Stimulated activated memory B cell treated with anti-CD40 and anti-IgM and Interleukin-4, amounts not matched to agents 10 μg/mL and 1 μg/mL and 100 μg/mL, for 72 hours (primary cell): ENCODE data around the gene MAP4K1.
A peak's percentile ranks its signal among the peaks of the same experiment; 100 is the strongest.

ENCODE experiments used
- ATAC-seq: fragments of 150-1000 bp; cut with Tn5 transposase; 2 replicates; pipeline ENCODE4 v1.10.0; 2021
- H3K27ac Mint-ChIP-seq: one replicate; pipeline ENCODE4 v1.8.0; 2022; ENCODE audit warnings: mild to moderate bottlenecking, mixed read lengths
- H3K27me3 Mint-ChIP-seq: one replicate; pipeline ENCODE4 v1.8.0; 2022; ENCODE audit warnings: mixed read lengths
- H3K36me3 Mint-ChIP-seq: one replicate; pipeline ENCODE4 v1.8.0; 2022; ENCODE audit warnings: mixed read lengths
- H3K4me1 Mint-ChIP-seq: one replicate; pipeline ENCODE4 v1.8.0; 2022; ENCODE audit warnings: mixed read lengths
- H3K4me3 Mint-ChIP-seq: one replicate; pipeline ENCODE4 v1.8.0; 2022; ENCODE audit warnings: mild to moderate bottlenecking, moderate library complexity, mixed read lengths
- H3K9me3 Mint-ChIP-seq: one replicate; pipeline ENCODE4 v1.8.0; 2022; ENCODE audit warnings: mixed read lengths

MAP4K1 gene

DNA sequence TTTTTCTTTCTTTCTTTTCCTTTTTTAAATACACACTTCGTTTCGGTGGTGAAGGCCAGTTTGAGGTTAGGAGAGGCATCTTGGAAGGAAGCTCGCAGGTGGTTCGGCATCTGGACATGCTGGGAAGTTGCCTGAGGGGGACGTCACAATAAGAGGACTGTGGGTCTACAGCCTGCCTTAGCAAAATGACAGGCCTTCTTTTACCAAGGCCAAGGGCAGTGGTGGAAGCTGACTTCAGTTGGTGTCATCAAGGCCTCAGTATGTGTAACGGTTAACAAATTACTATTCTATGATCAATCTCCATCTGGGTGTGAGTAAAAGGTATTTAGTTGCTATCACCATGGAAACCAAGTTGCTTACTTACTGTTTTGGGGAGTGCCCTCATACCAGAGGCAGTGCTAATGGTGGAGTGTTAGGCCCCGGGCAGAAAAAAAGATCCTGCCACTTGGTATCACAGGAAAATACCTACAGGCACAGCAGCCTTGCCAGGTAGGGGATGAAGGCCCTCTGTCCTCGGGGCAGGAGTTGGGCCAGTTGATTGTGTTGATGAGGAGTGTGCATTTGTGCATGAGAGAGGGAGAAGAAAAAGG lies 40.0 kb upstream of the MAP4K1 start:
- H3K4me1 Mint-ChIP-seq, result peaks cover 62% of the 10 kb centered on the region
- H3K27ac Mint-ChIP-seq, result peak overlapping the region; percentile 42
- H3K27me3 Mint-ChIP-seq, result no peaks in the 10 kb centered on the region
- no peak overlapping the region for H3K4me3 Mint-ChIP-seq
- no peaks in the 10 kb centered on the region for H3K9me3 Mint-ChIP-seq
- H3K36me3 Mint-ChIP-seq, result peaks cover 22% of the 10 kb centered on the region
- ATAC-seq, result no peak

GRCh38 chr19:38656171-38656981 lies 38.6 kb upstream of the MAP4K1 start:
- Mint-ChIP-seq H3K4me1 (peaks cover 63% of the 10 kb centered on the region), H3K36me3 (peaks cover 22% of the 10 kb centered on the region), H3K27me3 (no peaks in the 10 kb centered on the region), H3K9me3 (no peaks in the 10 kb centered on the region), H3K4me3 (no peak overlapping the region), H3K27ac (peak overlapping the region; percentile 59)
- no peak for ATAC-seq

GRCh38 chr19:38655148-38655824 lies 37.5 kb upstream of the MAP4K1 start:
- no peaks in the 10 kb centered on the region for H3K9me3 Mint-ChIP-seq
- H3K27ac Mint-ChIP-seq, result peak overlapping the region; percentile 59

GRCh38 chr19:38654628-38655055 lies 36.9 kb upstream of the MAP4K1 start:
- peaks cover 13% of the 10 kb centered on the region for H3K36me3 Mint-ChIP-seq
- H3K27me3 Mint-ChIP-seq, result no peaks in the 10 kb centered on the region
- no peak for ATAC-seq
- H3K9me3 Mint-ChIP-seq, result no peaks in the 10 kb centered on the region
- H3K27ac Mint-ChIP-seq, result peak overlapping the region; percentile 59
- H3K4me3 Mint-ChIP-seq, result no peak overlapping the region
- H3K4me1 Mint-ChIP-seq, result peaks cover 68% of the 10 kb centered on the region

More at GRCh38 chr19:38655148-38655824, 37.5 kb upstream of the MAP4K1 start:
- Mint-ChIP-seq H3K4me1 (peaks cover 61% of the 10 kb centered on the region), H3K36me3 (peaks cover 13% of the 10 kb centered on the region), H3K27me3 (no peaks in the 10 kb centered on the region), H3K4me3 (no peak overlapping the region)
- ATAC-seq, result peak; percentile 54

GRCh38 chr19:38653028-38653571 lies 35.3 kb upstream of the MAP4K1 start:
- H3K27me3 Mint-ChIP-seq, result no peaks in the 10 kb centered on the region
- H3K4me3 Mint-ChIP-seq, result no peak overlapping the region
- ATAC-seq, result no peak
- H3K36me3 Mint-ChIP-seq, result peaks cover 28% of the 10 kb centered on the region
- H3K4me1 Mint-ChIP-seq, result peaks cover 78% of the 10 kb centered on the region
- no peak overlapping the region for H3K27ac Mint-ChIP-seq
- no peaks in the 10 kb centered on the region for H3K9me3 Mint-ChIP-seq

GRCh38 chr19:38650911-38651584 lies 33.3 kb upstream of the MAP4K1 start:
- no peak for ATAC-seq
- H3K4me3 Mint-ChIP-seq, result no peak overlapping the region
- H3K4me1 Mint-ChIP-seq, result peaks cover 62% of the 10 kb centered on the region
- no peaks in the 10 kb centered on the region for H3K27me3 Mint-ChIP-seq
- H3K36me3 Mint-ChIP-seq, result peaks cover 25% of the 10 kb centered on the region
- H3K27ac Mint-ChIP-seq, result no peak overlapping the region
- no peaks in the 10 kb centered on the region for H3K9me3 Mint-ChIP-seq

- peaks cover 54% of the 10 kb centered on the region for H3K4me1 Mint-ChIP-seq
- H3K9me3 Mint-ChIP-seq, result no peaks in the 10 kb centered on the region
- peaks cover 24% of the 10 kb centered on the region for H3K36me3 Mint-ChIP-seq
- peak overlapping the region; percentile 80 for H3K27ac Mint-ChIP-seq
- ATAC-seq, result no peak
- peak overlapping the region; percentile 94 for H3K4me3 Mint-ChIP-seq
- H3K27me3 Mint-ChIP-seq, result no peaks in the 10 kb centered on the region
Measured at GRCh38 chr19:38650172-38650775, 32.5 kb upstream of the MAP4K1 start.

GRCh38 chr19:38649305-38650171 lies 31.8 kb upstream of the MAP4K1 start:
- ATAC-seq, result no peak
- H3K27me3 Mint-ChIP-seq, result no peaks in the 10 kb centered on the region
- H3K36me3 Mint-ChIP-seq, result peaks cover 18% of the 10 kb centered on the region
- H3K4me1 Mint-ChIP-seq, result peaks cover 46% of the 10 kb centered on the region
- peak overlapping the region; percentile 94 for H3K4me3 Mint-ChIP-seq
- H3K27ac Mint-ChIP-seq, result peak overlapping the region; percentile 80
- H3K9me3 Mint-ChIP-seq, result no peaks in the 10 kb centered on the region

DNA sequence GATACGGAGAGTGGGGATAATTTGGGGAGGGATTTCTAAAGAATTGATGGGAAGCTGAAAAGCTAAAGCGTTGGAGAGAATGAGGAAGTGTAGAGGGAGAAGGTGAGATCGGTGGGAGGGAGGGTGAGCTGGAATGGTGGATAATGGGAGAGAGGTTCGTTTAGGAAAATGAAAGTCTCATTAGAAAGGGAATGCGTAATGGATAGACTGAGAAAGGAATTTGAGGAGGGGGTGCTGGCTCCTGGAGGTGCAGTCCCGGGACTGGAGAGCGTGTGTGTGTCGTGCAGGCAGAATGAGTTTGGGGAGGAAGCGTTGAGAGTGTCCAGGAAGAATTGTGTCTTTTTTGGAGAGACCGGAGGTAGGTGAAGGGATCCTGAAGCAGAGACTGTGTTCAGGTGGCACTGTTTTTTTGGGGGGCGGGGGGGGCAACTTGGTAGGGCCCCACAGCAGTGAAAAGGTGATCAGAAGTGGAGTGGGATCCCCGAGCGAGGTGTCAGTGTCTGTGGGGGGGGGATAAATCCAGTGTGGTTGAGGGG lies 31.1 kb upstream of the MAP4K1 start:
- Mint-ChIP-seq H3K4me3 (peak overlapping the region; percentile 94), H3K4me1 (peaks cover 46% of the 10 kb centered on the region), H3K9me3 (no peaks in the 10 kb centered on the region), H3K27me3 (no peaks in the 10 kb centered on the region), H3K27ac (peak overlapping the region; percentile 80), H3K36me3 (peaks cover 17% of the 10 kb centered on the region)
- ATAC-seq, result no peak

GRCh38 chr19:38647966-38648768 lies 30.4 kb upstream of the MAP4K1 start:
- Mint-ChIP-seq H3K4me3 (peak overlapping the region; percentile 94), H3K27ac (peak overlapping the region; percentile 80), H3K9me3 (no peaks in the 10 kb centered on the region), H3K4me1 (peaks cover 40% of the 10 kb centered on the region), H3K36me3 (peaks cover 17% of the 10 kb centered on the region), H3K27me3 (no peaks in the 10 kb centered on the region)
- ATAC-seq, result no peak

DNA sequence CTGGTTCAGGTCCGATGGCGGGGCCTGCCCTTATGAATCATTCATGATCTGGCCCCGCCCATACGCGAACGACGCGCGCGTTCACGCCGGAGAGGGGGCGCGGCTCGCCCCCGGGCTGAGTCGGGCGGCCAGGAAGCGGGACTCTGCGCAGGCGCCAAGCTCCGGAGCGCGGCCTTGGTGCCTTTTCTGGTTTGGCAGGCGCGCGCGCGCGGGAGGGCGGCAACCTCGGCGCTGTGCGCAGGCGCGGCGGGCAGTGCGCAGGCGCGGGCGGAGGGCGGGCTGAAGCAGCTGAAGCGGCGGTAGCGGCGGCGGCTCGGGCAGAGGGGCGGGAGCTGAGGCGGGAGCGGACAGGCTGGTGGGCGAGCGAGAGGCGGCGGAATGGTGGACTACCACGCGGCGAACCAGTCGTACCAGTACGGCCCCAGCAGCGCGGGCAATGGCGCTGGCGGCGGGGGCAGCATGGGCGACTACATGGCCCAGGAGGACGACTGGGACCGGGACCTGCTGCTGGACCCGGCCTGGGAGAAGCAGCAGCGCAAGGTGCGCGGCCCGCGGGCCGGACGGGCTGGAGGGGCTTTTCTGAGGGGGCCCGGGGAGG lies 29.7 kb upstream of the MAP4K1 start, which contains the start of gene ACTN4:
Gene ACTN4 (plus strand): TSS at position 282 of the 598 bp plus-strand sequence. CDS start 97 bp downstream, at position 379.
- Mint-ChIP-seq H3K4me1 (peaks cover 35% of the 10 kb centered on the region), H3K4me3 (peak within 1 kb of the TSS; percentile 94), H3K36me3 (peaks cover 17% of the 10 kb centered on the region), H3K9me3 (no peaks in the 10 kb centered on the region), H3K27me3 (no peaks in the 10 kb centered on the region), H3K27ac (peak within 1 kb of the TSS; percentile 80)
- peak; percentile 96 for ATAC-seq

GRCh38 chr19:38644719-38645118 lies 27.0 kb upstream of the MAP4K1 start:
- Mint-ChIP-seq H3K36me3 (peaks cover 17% of the 10 kb centered on the region), H3K9me3 (no peaks in the 10 kb centered on the region), H3K27ac (no peak overlapping the region), H3K4me3 (no peak overlapping the region), H3K4me1 (peaks cover 28% of the 10 kb centered on the region), H3K27me3 (no peaks in the 10 kb centered on the region)
- no peak for ATAC-seq
